Skeletal muscle satellite cell (primary cell): ENCODE results near the gene ING3.

Experiments used
- H3K27me3 ChIP-seq: 2 replicates; pipeline ENCODE4 v1.7.0; 2013; ENCODE audit warnings: low read length; ENCODE audit not compliant: control insufficient read depth, insufficient read depth
- H3K36me3 ChIP-seq: 2 replicates; pipeline ENCODE4 v1.7.0; 2013; ENCODE audit warnings: mild to moderate bottlenecking, control low read depth, low read length; ENCODE audit not compliant: insufficient read depth
- H3K4me1 ChIP-seq: 2 replicates; pipeline ENCODE4 v1.7.0; 2013; ENCODE audit warnings: low read length; ENCODE audit not compliant: control insufficient read depth, insufficient read depth
- H3K4me2 ChIP-seq: 2 replicates; pipeline ENCODE4 v1.7.0; 2013; ENCODE audit warnings: mild to moderate bottlenecking, low read length
- H3K4me3 ChIP-seq: 2 replicates; pipeline ENCODE4 v1.7.0; 2013; ENCODE audit warnings: low read length
- H3K9ac ChIP-seq: 2 replicates; pipeline ENCODE4 v1.7.0; 2013; ENCODE audit warnings: mild to moderate bottlenecking, low read depth, low read length, moderate library complexity
- H3K9me3 ChIP-seq: replicated peaks from 2 replicates; pipeline ENCODE4 v1.7.0; 2013; ENCODE audit warnings: mild to moderate bottlenecking, control low read depth, low read length

The ING3 gene

DNA sequence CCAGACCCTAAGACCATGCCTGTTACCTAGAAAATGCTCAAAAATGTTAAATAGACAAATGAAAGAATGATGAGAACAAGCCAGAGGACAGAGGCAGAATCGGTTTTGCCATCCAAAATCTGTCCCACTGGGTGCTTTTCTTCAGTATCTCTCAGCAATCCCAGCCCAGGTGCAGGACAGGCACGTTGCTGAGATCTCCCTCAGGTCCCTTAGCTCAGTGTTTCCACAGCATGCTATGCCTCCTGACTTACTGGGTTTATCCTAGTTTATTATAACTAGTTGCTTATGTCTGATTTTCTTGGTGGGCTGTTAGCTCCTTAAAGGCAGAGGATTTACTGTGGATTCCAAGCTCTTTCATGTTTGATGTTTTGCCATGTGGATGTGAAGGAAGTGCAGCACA lies 58.2 kb downstream of the ING3 start:
- Histone ChIP-seq H3K4me2 (no peak overlapping the region), H3K9ac (no peak overlapping the region), H3K36me3 (no peaks in the 10 kb centered on the region), H3K27me3 (no peaks in the 10 kb centered on the region), H3K9me3 (no peaks in the 10 kb centered on the region), H3K4me3 (no peak overlapping the region), H3K4me1 (peaks cover 21% of the 10 kb centered on the region)

DNA sequence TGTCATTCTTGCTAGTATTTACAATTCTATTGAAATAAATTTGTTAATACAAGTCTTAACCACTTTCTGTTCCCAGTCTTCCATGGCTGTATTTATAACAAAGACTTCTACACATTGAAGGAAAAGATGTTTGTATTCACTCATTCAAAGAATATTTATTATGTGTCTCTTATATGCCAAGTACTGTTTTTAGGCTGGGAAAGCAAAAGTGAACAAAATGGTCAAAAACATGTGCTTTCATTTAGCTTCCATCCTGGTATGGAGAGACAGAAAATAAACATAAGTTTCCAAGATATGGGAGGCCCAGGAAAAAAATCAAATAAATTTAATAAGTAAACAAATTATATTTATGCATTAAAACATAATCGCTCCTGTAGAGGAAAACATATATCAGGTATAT lies 60.8 kb downstream of the ING3 start:
- Histone ChIP-seq H3K9ac (no peak overlapping the region), H3K4me3 (no peak overlapping the region), H3K4me1 (peaks cover 12% of the 10 kb centered on the region), H3K9me3 (no peaks in the 10 kb centered on the region), H3K4me2 (no peak overlapping the region), H3K36me3 (no peaks in the 10 kb centered on the region), H3K27me3 (no peaks in the 10 kb centered on the region)

DNA sequence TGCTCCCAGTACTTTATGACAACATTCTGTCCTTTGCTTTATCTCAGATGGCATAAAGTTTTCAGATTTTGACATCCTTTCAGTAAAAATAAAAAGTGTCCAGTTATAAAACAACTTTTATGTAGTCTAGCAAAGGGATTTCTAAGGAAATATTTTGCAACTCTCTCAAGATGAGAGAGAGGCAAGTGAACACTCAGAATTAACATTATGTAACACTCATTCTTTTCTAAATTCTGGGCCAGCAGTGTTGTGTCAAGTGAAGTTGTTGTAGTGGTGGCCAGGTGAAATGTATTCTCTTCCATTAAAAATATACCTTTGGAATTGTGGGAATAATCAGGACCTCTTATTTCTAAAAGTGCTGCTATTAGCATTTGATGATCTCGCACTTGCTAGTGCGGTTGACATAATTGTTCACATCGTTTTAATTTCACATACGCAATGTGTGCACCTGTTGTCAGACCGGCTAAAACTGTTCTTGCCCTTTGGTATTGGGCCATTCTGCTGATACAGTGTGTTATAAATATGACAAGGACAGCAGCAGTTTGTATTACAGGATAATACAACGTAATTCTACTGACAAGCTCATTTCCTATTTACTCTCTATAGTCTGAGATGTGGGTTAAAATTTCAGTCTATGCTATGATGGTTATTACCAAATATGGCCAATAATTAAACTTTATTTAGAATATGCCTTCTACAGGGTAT lies 61.7 kb downstream of the ING3 start:
- peaks cover 12% of the 10 kb centered on the region for H3K4me1 ChIP-seq
- no peak overlapping the region for H3K4me2 ChIP-seq
- H3K9ac ChIP-seq: no peak overlapping the region
- H3K27me3 ChIP-seq: no peaks in the 10 kb centered on the region
- no peak overlapping the region for H3K4me3 ChIP-seq
- H3K9me3 ChIP-seq: no peaks in the 10 kb centered on the region
- H3K36me3 ChIP-seq: no peaks in the 10 kb centered on the region

DNA sequence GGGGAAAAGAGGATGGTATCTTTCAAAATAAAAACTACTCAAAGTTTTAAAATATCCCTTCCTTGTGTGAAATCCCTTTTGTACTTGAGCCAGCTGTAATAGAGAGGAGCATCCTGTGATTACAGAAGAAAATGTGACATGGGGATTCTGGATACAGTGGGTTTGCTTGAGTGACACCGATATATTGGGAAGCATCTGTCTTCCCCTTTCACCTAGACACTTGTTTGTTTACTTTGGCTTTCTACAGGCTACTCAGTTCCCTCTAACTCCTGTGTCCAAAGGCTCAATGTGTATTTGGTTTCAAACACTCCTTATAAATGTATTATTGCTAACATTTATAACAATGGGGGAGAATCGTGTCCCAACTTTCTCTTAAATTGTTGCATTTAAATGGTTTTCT lies 62.3 kb downstream of the ING3 start:
- Histone ChIP-seq H3K4me1 (peaks cover 17% of the 10 kb centered on the region), H3K27me3 (no peaks in the 10 kb centered on the region), H3K9me3 (no peaks in the 10 kb centered on the region), H3K4me3 (no peak overlapping the region), H3K4me2 (no peak overlapping the region), H3K9ac (no peak overlapping the region), H3K36me3 (no peaks in the 10 kb centered on the region)

DNA sequence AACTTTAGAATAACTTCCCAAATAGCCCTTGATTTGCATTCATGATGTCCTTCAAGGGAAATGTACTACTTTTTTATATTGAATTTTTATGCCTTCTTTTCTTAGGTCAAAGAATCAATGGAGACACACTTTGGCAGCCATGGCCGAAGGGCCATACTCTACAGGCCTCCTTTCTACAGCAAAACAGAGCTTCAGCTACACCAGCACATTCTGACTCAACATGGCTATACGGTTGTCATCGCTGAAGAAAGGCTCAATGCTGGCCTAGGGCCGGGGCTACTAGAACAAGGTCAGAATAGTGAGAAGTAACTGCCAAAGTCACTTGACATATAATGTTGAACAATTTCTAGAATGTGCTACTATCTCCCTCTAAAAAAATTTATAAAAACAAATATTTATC lies 65.0 kb downstream of the ING3 start:
- Histone ChIP-seq H3K4me1 (peaks cover 41% of the 10 kb centered on the region), H3K36me3 (no peaks in the 10 kb centered on the region), H3K9ac (no peak overlapping the region), H3K27me3 (no peaks in the 10 kb centered on the region), H3K4me3 (no peak overlapping the region), H3K4me2 (no peak overlapping the region), H3K9me3 (no peaks in the 10 kb centered on the region)

DNA sequence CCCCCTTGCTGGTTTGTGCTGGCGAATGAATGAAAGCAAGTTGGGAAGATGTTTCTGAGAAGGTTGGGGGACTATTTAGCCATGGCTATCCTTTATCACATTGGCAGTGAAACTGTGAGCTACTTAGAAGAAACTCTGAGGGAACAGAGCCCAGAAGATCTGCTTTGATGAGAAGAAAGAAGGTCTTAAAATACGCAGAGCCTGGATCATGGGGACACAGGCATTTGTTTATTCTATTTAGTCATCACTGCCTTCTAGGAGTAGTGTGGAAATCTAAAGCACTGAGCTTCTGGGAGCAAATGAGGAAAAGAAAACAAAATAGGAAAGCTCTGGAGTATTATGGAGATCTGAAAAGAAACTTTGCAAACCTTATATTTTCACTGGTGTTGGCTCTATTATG lies 66.4 kb downstream of the ING3 start:
- Histone ChIP-seq H3K4me3 (peak overlapping the region; percentile 35), H3K4me2 (peak overlapping the region; percentile 43), H3K27me3 (no peaks in the 10 kb centered on the region), H3K4me1 (peaks cover 52% of the 10 kb centered on the region), H3K9ac (no peak overlapping the region), H3K36me3 (no peaks in the 10 kb centered on the region), H3K9me3 (no peaks in the 10 kb centered on the region)

DNA sequence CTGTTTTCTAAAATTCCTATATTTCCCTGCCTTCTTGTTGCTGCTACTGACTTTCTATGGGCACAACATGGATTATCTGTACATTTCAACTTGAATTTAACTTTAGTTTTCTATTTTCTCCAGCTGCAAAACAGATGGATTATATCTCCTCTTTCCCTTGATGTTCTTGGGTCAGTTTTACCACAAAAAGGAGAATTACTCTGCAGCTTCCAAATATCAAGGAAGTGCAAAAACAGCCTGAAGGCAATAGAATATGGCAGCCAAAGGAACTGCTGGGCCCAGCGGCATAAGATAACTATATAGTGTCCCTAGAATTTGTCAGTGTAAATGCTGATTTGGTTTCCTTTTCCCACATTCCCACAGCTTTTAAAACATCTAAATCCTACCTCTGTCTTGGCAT lies 67.0 kb downstream of the ING3 start:
- H3K9me3 ChIP-seq: no peaks in the 10 kb centered on the region
- H3K4me3 ChIP-seq: no peak overlapping the region
- H3K36me3 ChIP-seq: no peaks in the 10 kb centered on the region
- H3K27me3 ChIP-seq: no peaks in the 10 kb centered on the region
- peaks cover 52% of the 10 kb centered on the region for H3K4me1 ChIP-seq
- no peak overlapping the region for H3K9ac ChIP-seq
- peak overlapping the region; percentile 39 for H3K4me2 ChIP-seq

DNA sequence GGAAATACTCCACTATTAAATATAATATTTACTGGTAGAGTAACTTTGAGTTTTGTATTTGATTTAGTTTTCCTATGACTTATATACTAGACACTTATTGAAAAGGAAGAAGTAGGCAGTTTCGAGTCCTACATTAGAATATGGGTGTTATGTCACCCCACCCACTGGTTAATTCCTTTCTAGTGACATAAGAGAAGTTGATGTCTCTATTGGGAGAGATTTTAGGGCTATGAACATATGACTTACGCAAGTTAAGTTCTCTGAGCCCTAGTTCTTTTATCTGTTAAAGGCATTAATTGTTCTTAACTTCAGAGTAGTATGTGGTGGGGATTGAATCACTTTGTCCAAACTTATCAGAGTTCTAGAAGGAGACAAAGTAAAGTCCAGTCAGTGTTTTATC lies 68.4 kb downstream of the ING3 start:
- Histone ChIP-seq H3K27me3 (no peaks in the 10 kb centered on the region), H3K9ac (peak overlapping the region; percentile 13), H3K4me1 (peaks cover 62% of the 10 kb centered on the region), H3K4me3 (peak overlapping the region; percentile 6), H3K9me3 (no peaks in the 10 kb centered on the region), H3K4me2 (peak overlapping the region; percentile 53), H3K36me3 (no peaks in the 10 kb centered on the region)

DNA sequence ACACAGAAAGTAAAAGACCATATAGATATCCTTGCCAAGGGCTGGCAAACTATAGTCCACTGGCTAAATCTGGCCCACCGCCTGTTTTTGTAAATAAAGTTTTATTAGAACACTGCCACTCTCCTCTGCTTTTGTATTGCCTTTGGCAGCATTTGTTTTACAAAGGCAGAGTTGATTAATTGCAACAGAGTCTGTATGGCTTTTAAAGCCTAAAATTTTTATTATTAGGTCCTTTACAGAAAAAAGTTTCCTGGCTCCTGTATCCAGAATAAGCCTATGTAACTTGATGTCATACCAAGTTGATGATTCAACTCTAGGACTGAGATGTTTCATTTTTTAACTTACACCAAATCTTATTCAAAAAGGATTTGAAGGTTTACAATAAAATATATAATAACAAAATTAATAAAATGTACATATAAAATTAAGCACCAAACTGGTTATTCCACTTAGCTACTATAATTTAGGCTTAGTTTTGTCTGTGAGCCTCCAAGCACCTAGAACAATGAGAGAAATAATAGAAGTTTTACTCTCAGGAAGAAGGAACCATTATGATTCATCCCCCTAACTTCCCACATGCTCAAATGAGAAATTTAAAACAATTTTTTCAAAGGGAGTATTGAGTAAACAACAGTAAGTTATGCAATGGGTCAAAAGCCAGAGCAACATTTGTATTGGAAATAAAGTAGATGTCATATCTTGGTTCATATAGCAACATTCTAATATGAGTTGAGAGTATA lies 69.8 kb downstream of the ING3 start:
- peak overlapping the region; percentile 53 for H3K4me2 ChIP-seq
- H3K9ac ChIP-seq: peak overlapping the region; percentile 11
- no peaks in the 10 kb centered on the region for H3K27me3 ChIP-seq
- H3K4me1 ChIP-seq: peaks cover 67% of the 10 kb centered on the region
- no peaks in the 10 kb centered on the region for H3K36me3 ChIP-seq
- H3K4me3 ChIP-seq: no peak overlapping the region
- H3K9me3 ChIP-seq: no peaks in the 10 kb centered on the region

DNA sequence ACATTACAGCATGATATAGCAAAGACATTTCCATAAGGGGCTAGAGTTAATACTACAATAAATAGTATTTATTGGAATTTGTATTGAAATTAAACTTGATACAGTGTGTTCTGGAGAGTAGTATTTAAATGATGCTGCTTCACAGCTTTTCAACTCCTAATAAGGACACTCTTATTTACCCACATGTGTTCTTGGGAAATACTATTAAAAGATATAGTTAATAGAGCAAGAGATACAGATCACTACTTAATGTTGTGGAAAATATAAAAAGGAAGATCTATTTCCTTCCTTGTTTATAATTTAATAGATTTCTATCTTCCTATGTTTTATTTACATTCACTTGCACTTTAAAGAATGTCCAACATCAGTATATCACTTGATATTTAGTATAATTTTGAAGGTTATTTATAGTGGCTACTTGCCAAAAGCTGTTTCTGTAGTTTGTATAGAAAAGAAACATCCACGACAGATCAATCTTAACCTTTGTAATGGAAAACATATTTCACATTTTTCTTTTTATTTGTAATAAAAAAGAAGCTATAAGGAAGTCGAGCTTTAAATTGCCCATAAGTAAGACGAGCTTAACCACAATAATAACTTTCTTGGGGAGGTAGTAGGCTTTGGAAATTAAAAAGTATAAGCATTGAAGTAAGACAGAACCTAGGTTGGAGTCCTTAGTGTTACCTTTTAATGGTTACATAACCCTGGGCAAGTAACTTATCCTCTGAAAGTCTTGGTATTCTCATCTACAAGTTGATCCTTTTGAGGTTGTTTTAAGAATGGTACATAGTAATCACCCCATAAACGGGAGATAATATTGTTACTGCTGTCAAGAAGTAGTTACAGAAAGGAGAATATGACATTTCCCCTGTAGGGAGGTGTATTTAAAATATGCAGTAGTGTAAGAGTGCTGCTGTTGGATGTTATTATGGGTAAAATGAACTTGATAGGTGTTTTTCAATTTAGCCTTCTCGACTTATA lies 70.7 kb downstream of the ING3 start:
- Histone ChIP-seq H3K36me3 (no peaks in the 10 kb centered on the region), H3K4me2 (peak overlapping the region; percentile 53), H3K4me1 (peaks cover 66% of the 10 kb centered on the region), H3K9me3 (no peaks in the 10 kb centered on the region), H3K9ac (no peak overlapping the region), H3K27me3 (no peaks in the 10 kb centered on the region), H3K4me3 (no peak overlapping the region)

DNA sequence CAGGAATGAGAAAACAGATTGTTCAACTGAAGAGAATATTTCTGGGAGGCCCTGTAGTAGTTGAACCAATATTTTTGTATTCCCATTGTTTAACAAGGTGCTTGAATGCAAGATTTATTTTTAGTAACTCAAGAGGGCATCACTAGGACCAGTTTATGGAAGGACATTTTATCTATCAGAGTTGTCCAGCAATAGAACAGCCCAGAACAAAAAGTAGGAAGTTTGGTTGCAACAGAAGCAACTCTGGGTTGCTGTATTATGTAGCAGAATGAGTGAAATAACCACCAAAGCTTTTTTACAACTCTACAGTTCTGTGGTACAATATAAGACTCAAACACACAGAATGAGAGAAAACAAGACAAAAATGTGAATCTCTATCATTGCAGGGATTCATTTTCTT lies 72.6 kb downstream of the ING3 start:
- Histone ChIP-seq H3K4me1 (peaks cover 47% of the 10 kb centered on the region), H3K27me3 (no peaks in the 10 kb centered on the region), H3K9ac (no peak overlapping the region), H3K4me3 (no peak overlapping the region), H3K4me2 (no peak overlapping the region), H3K9me3 (no peaks in the 10 kb centered on the region), H3K36me3 (no peaks in the 10 kb centered on the region)
